ENCODE results near the gene BABAM2. TPM values are rescaled to one million over a fixed set of nuclear protein-coding genes. Genes with fewer than 3 reads are reported as not detected.

The BABAM2 gene
- total RNA-seq, 1 experiment from 2014 or later: 16.3 TPM

- no peak overlapping the region for H3K9ac ChIP-seq (ENCODE audit: low read length)
- POLR2A ChIA-PET (ENCODE audit: unreplicated experiment): no interaction called here
Measured at GRCh38 chr2:28321426-28321825, 430.9 kb downstream of the BABAM2 start.

GRCh38 chr2:28322051-28322450, 431.5 kb downstream of the BABAM2 start:
- H2AFZ ChIP-seq (ENCODE audit: low read length): no peak overlapping the region
- no peaks in the 10 kb centered on the region for H3K9me2 ChIP-seq (replicated peaks; ENCODE audit: low read length)
- H3K9me3 ChIP-seq (ENCODE audit: low read length): no peaks in the 10 kb centered on the region
- H3K4me1 ChIP-seq (ENCODE audit: insufficient read depth, low read length): peaks cover 6% of the 10 kb centered on the region; the same call in 1 of the 2 replicates
- no peaks in the 10 kb centered on the region for H3K27me3 ChIP-seq (ENCODE audit: low read length)
- POLR2A ChIA-PET (ENCODE audit: unreplicated experiment): no interaction called here
- intact Hi-C loops (cut with micrococcal nuclease): no loop called here
- no peak overlapping the region for H3K4me2 ChIP-seq (ENCODE audit: low read length)
- H3F3A ChIP-seq (ENCODE audit: low read length, unreplicated experiment): no peaks in the 10 kb centered on the region
- H3K9ac ChIP-seq (ENCODE audit: low read length): no peak overlapping the region
- H3K36me3 ChIP-seq (ENCODE audit: low read depth, low read length): no peaks in the 10 kb centered on the region
- H3K4me3 ChIP-seq (ENCODE audit: low read length): no peak overlapping the region
- TF ChIP-seq CTCF (conservative IDR thresholded peaks at IDR 0.05; ENCODE audit: low read depth, low read length) (no peak), EZH2 (IDR thresholded peaks at IDR 0.05; ENCODE audit: low read length, unreplicated experiment) (no peak), EZH2phosphoT487 (IDR thresholded peaks at IDR 0.05; ENCODE audit: borderline replicate concordance, low read length) (no peak)
- no peaks in the 10 kb centered on the region for H3K79me2 ChIP-seq (ENCODE audit: low read length)
- ATAC-seq: no peak
- CTCF ChIA-PET: no interaction called here
- no peaks in the 10 kb centered on the region for H4K20me1 ChIP-seq (ENCODE audit: low read length)
- no TSS peak for BruUV-seq (replicated peaks)
- no peak for DNase-seq
- H3K27ac ChIP-seq (ENCODE audit: low read length): no peak overlapping the region

More at GRCh38 chr2:28321426-28321825, 430.9 kb downstream of the BABAM2 start:
- TF ChIP-seq EZH2phosphoT487 (IDR thresholded peaks at IDR 0.05; ENCODE audit: borderline replicate concordance, low read length) (no peak), EZH2 (IDR thresholded peaks at IDR 0.05; ENCODE audit: low read length, unreplicated experiment) (no peak), CTCF (conservative IDR thresholded peaks at IDR 0.05; ENCODE audit: low read depth, low read length) (no peak)
- DNase-seq (no peak), ATAC-seq (no peak)
- no peak overlapping the region for H3K4me3 ChIP-seq (ENCODE audit: low read length)
- no TSS peak for BruUV-seq (replicated peaks)
- peaks cover 6% of the 10 kb centered on the region; the same call in 1 of the 2 replicates for H3K4me1 ChIP-seq (ENCODE audit: insufficient read depth, low read length)
- no peaks in the 10 kb centered on the region for H3K27me3 ChIP-seq (ENCODE audit: low read length)
- intact Hi-C loops (cut with micrococcal nuclease): no loop called here
- no peaks in the 10 kb centered on the region for H3K9me2 ChIP-seq (replicated peaks; ENCODE audit: low read length)
- H3K36me3 ChIP-seq (ENCODE audit: low read depth, low read length): no peaks in the 10 kb centered on the region
- H3K79me2 ChIP-seq (ENCODE audit: low read length): no peaks in the 10 kb centered on the region
- CTCF ChIA-PET: no interaction called here
- no peak overlapping the region for H2AFZ ChIP-seq (ENCODE audit: low read length)
- no peak overlapping the region for H3K27ac ChIP-seq (ENCODE audit: low read length)
- H3K4me2 ChIP-seq (ENCODE audit: low read length): no peak overlapping the region
- no peaks in the 10 kb centered on the region for H3K9me3 ChIP-seq (ENCODE audit: low read length)
- no peaks in the 10 kb centered on the region for H4K20me1 ChIP-seq (ENCODE audit: low read length)
- H3F3A ChIP-seq (ENCODE audit: low read length, unreplicated experiment): no peaks in the 10 kb centered on the region

GRCh38 chr2:28322456-28322855, 431.9 kb downstream of the BABAM2 start:
- intact Hi-C loops (cut with micrococcal nuclease): no loop called here
- no peak overlapping the region for H2AFZ ChIP-seq (ENCODE audit: low read length)
- no peaks in the 10 kb centered on the region for H3F3A ChIP-seq (ENCODE audit: low read length, unreplicated experiment)
- no peaks in the 10 kb centered on the region for H4K20me1 ChIP-seq (ENCODE audit: low read length)
- H3K9me3 ChIP-seq (ENCODE audit: low read length): no peaks in the 10 kb centered on the region
- H3K9ac ChIP-seq (ENCODE audit: low read length): no peak overlapping the region
- H3K36me3 ChIP-seq (ENCODE audit: low read depth, low read length): no peaks in the 10 kb centered on the region
- TF ChIP-seq EZH2 (IDR thresholded peaks at IDR 0.05; ENCODE audit: low read length, unreplicated experiment): no peak
- TF ChIP-seq EZH2phosphoT487 (IDR thresholded peaks at IDR 0.05; ENCODE audit: borderline replicate concordance, low read length): no peak
- no peak for TF ChIP-seq CTCF (conservative IDR thresholded peaks at IDR 0.05; ENCODE audit: low read depth, low read length)
- H3K27me3 ChIP-seq (ENCODE audit: low read length): no peaks in the 10 kb centered on the region
- H3K9me2 ChIP-seq (replicated peaks; ENCODE audit: low read length): no peaks in the 10 kb centered on the region
- no peak for DNase-seq
- no peak overlapping the region for H3K27ac ChIP-seq (ENCODE audit: low read length)
- ATAC-seq: no peak
- H3K4me2 ChIP-seq (ENCODE audit: low read length): no peak overlapping the region
- BruUV-seq (replicated peaks): no TSS peak
- ChIA-PET CTCF (no interaction called here), POLR2A (ENCODE audit: unreplicated experiment) (no interaction called here)
- H3K79me2 ChIP-seq (ENCODE audit: low read length): no peaks in the 10 kb centered on the region
- no peak overlapping the region for H3K4me3 ChIP-seq (ENCODE audit: low read length)
- peaks cover 6% of the 10 kb centered on the region; the same call in 1 of the 2 replicates for H3K4me1 ChIP-seq (ENCODE audit: insufficient read depth, low read length)

Data from PC-3 (cell line).